ENCODE results near the gene TK2.
A peak's percentile ranks its signal among the peaks of the same experiment; 100 is the strongest.

The TK2 gene

GRCh38 chr16:66562409-66562808, 12.5 kb upstream of the TK2 start:
- Histone ChIP-seq H3K9me3 (replicated peaks; ENCODE audit: insufficient read depth, low read length) (no peaks in the 10 kb centered on the region), H4K20me1 (ENCODE audit: insufficient read depth, low read length) (peaks cover 8% of the 10 kb centered on the region; the same call in 1 of the 2 replicates), H3K79me2 (ENCODE audit: low read length) (peaks cover 87% of the 10 kb centered on the region), H3K9ac (ENCODE audit: low read length) (no peak overlapping the region), H3K27me3 (replicated peaks; ENCODE audit: insufficient read depth, low read length) (no peaks in the 10 kb centered on the region), H2AFZ (ENCODE audit: low read length) (no peak overlapping the region), H3K36me3 (replicated peaks; ENCODE audit: insufficient read depth, low read length) (peaks cover 27% of the 10 kb centered on the region), H3K4me2 (ENCODE audit: low read depth, low read length) (no peak overlapping the region), H3K4me1 (ENCODE audit: low read length) (peaks cover 4% of the 10 kb centered on the region; the same call in 1 of the 2 replicates), H3K27ac (ENCODE audit: low read length) (no peak overlapping the region), H3F3A (ENCODE audit: insufficient read depth, low read length) (no peaks in the 10 kb centered on the region), H3K4me3 (ENCODE audit: low read length) (no peak overlapping the region), H3K9me2 (replicated peaks; ENCODE audit: insufficient read depth, low read length) (no peaks in the 10 kb centered on the region)
- DNase-seq, result no peak
- TF ChIP-seq EZH2 (optimal IDR thresholded peaks at IDR 0.05; ENCODE audit: low read depth, low read length) (no peak), CTCF (IDR thresholded peaks at IDR 0.05; ENCODE audit: low read length) (peak; percentile 20; the same call in 1 of the 2 replicates), EZH2phosphoT487 (IDR thresholded peaks at IDR 0.05; ENCODE audit: low read length) (no peak)

DNA sequence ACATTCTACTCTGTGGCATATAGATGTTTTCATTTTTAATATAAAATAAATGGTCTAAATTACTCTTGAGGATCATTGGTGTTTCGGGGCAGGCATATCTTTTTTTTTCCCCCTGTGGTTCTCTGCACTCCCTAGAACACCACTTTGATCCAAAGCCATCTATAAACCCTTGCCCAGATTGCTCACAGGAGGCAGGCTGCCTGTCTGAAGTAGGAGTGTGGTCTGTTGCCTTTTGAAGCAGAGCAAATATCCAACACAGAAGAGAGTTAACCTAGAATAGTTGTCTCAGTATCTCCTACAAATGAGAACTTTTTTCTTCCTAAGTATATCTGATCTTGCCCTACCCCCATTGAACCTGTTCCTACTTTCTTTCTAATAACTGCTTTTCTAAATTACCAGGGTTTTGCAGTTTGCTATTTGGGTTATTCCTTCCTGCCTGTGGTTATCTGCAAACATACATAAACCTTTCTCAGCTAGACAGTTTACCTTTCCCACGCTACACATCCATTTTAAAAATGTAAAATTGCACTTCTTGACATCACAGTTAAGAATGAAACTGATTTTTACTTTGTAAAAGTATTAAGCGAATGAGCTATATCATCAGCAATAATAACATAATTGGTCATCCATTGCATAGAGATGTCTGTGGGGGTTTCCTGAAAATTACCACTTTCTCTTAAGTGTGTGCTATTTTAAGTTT, 11.6 kb upstream of the TK2 start:
- H3K9ac ChIP-seq (ENCODE audit: low read length), result no peak overlapping the region
- H3K4me1 ChIP-seq (ENCODE audit: low read length), result peaks cover 4% of the 10 kb centered on the region; the same call in 1 of the 2 replicates
- H3K27me3 ChIP-seq (replicated peaks; ENCODE audit: insufficient read depth, low read length), result no peaks in the 10 kb centered on the region
- H3K79me2 ChIP-seq (ENCODE audit: low read length), result peaks cover 95% of the 10 kb centered on the region
- no peaks in the 10 kb centered on the region for H3F3A ChIP-seq (ENCODE audit: insufficient read depth, low read length)
- peaks cover 27% of the 10 kb centered on the region for H3K36me3 ChIP-seq (replicated peaks; ENCODE audit: insufficient read depth, low read length)
- H3K9me3 ChIP-seq (replicated peaks; ENCODE audit: insufficient read depth, low read length), result no peaks in the 10 kb centered on the region
- TF ChIP-seq EZH2phosphoT487 (IDR thresholded peaks at IDR 0.05; ENCODE audit: low read length) (no peak), EZH2 (optimal IDR thresholded peaks at IDR 0.05; ENCODE audit: low read depth, low read length) (no peak), CTCF (IDR thresholded peaks at IDR 0.05; ENCODE audit: low read length) (no peak)
- peaks cover 10% of the 10 kb centered on the region; the same call in 1 of the 2 replicates for H4K20me1 ChIP-seq (ENCODE audit: insufficient read depth, low read length)
- H2AFZ ChIP-seq (ENCODE audit: low read length), result no peak overlapping the region
- H3K4me2 ChIP-seq (ENCODE audit: low read depth, low read length), result no peak overlapping the region
- no peak overlapping the region for H3K27ac ChIP-seq (ENCODE audit: low read length)
- no peaks in the 10 kb centered on the region for H3K9me2 ChIP-seq (replicated peaks; ENCODE audit: insufficient read depth, low read length)
- DNase-seq, result no peak
- no peak overlapping the region for H3K4me3 ChIP-seq (ENCODE audit: low read length)

GRCh38 chr16:66560107-66560506, 10.2 kb upstream of the TK2 start:
- H2AFZ ChIP-seq (ENCODE audit: low read length), result no peak overlapping the region
- peaks cover 97% of the 10 kb centered on the region for H3K79me2 ChIP-seq (ENCODE audit: low read length)
- no peak overlapping the region for H3K4me2 ChIP-seq (ENCODE audit: low read depth, low read length)
- H3K27ac ChIP-seq (ENCODE audit: low read length), result no peak overlapping the region
- no peak overlapping the region for H3K4me3 ChIP-seq (ENCODE audit: low read length)
- H3K9me2 ChIP-seq (replicated peaks; ENCODE audit: insufficient read depth, low read length), result no peaks in the 10 kb centered on the region
- H3F3A ChIP-seq (ENCODE audit: insufficient read depth, low read length), result no peaks in the 10 kb centered on the region; the same call in 1 of the 2 replicates
- H4K20me1 ChIP-seq (ENCODE audit: insufficient read depth, low read length), result peaks cover 10% of the 10 kb centered on the region; the same call in 1 of the 2 replicates
- peaks cover 17% of the 10 kb centered on the region for H3K4me1 ChIP-seq (ENCODE audit: low read length)
- TF ChIP-seq CTCF (IDR thresholded peaks at IDR 0.05; ENCODE audit: low read length) (no peak), EZH2 (optimal IDR thresholded peaks at IDR 0.05; ENCODE audit: low read depth, low read length) (no peak)
- H3K9me3 ChIP-seq (replicated peaks; ENCODE audit: insufficient read depth, low read length), result no peaks in the 10 kb centered on the region
- no peak overlapping the region for H3K9ac ChIP-seq (ENCODE audit: low read length)
- H3K36me3 ChIP-seq (replicated peaks; ENCODE audit: insufficient read depth, low read length), result peaks cover 25% of the 10 kb centered on the region
- no peaks in the 10 kb centered on the region for H3K27me3 ChIP-seq (replicated peaks; ENCODE audit: insufficient read depth, low read length)
- no peak for DNase-seq

All from MM.1S (cell line).